ENCODE data around the gene CCN5.
"Not testable (repeated sequence)": the region's sequence is repeated elsewhere in the genome, so short reads cannot be mapped to it uniquely, and the experiment has no call there.

Gene CCN5

DNA sequence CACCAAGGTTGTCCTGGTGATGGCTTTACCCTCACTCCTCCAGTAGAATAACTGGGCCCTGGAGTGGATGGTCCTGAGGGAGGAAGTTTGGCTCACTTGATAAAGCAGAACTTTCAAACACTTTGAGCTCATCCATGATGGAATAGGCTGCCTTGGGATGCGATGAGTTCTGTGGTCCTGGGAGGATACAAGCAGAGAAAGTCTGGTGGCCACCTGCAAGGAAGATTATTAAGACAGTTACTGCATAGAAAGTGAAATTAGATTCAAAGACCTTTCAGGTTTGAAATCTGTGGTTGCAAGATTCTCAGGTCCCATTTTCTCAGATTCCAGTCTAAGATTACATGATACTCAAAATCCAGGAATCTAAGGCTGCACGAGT is 19.9 kb upstream of the CCN5 start:
- DNase-seq (ENCODE audit: low read depth): no peak

DNA sequence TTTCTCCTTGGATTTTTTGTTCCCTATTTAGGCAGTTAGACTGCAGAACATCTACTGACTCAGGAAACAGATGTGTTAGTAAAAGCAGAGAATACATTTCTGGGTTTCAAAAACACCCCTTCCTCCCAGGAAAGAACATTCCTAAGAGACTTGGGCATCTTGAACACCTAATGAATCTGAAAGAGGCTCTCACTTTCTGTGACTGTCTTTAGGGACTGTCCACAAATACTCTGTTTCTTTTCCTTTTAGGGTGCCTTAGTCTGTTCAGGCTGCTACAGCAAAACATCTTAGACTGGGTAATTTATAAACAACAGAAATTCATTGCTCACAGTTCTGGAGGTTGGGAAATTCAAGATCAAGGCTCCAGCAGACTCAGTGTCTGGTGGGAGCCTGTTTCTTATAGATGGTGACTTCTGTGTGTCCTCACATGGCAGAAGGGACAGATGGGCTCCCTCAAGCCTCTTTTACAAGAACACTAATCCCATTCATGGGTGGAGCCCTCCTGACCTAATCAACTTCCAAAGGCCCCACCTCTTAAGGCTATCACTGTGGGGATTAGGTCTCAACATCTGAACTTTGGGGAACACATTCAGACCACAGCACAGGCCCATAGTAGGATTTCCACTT is 19.4 kb upstream of the CCN5 start:
- DNase-seq (ENCODE audit: low read depth): no peak

DNA sequence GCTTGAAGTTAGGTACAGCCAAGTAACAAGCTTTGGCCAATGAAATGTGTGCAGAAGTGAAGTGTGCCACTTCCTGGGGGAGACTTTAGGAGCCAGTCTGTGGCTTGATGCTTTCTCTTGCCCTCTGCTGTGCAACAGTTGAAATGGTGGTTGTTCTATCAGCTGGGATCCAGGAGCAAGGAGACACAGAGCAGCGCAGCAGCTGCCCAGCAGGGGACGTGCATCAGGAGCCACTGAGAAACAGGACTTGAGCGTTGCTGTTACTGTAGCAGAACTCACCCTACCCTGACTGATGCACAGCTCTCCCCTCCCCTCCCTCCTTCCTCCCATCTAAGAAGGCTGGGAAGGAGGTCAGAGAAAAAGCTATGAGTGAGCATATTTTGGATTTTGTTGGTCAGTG is 18.9 kb upstream of the CCN5 start:
- DNase-seq (ENCODE audit: low read depth): no peak

DNA sequence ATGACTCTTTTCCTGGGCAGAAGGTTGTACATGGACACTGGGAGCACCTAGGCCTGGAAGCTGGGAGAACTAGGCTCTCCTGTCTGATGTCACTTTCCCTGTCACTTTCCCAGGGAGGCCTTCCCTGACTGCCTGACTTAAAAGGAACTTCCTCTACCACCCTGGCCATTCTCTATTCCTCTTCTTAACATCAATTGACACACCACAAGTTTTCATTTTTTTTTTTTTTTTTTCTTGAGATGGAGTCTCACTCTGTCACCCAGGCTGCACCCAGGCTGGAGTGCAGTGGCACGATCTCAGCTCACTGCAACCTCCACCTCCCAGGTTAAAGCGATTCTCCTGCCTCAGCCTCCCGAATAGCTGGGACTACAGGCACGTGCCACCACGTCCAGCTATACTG is 18.1 kb upstream of the CCN5 start:
- not testable (repeated sequence) for DNase-seq (ENCODE audit: low read depth)

GRCh38 chr20:44698351-44698750 is 16.8 kb upstream of the CCN5 start:
- no peak for DNase-seq (ENCODE audit: low read depth)

GRCh38 chr20:44700306-44700705 is 14.9 kb upstream of the CCN5 start:
- DNase-seq (ENCODE audit: low read depth): no peak

GRCh38 chr20:44701118-44701857 is 13.9 kb upstream of the CCN5 start:
- DNase-seq (ENCODE audit: low read depth): no peak

GRCh38 chr20:44701858-44702256 is 13.3 kb upstream of the CCN5 start:
- DNase-seq (ENCODE audit: low read depth): no peak

- no peak for DNase-seq (ENCODE audit: low read depth)
Measured at GRCh38 chr20:44702776-44703175, 12.4 kb upstream of the CCN5 start.

- no peak for DNase-seq (ENCODE audit: low read depth)
Measured at GRCh38 chr20:44703183-44703925, 11.8 kb upstream of the CCN5 start.

GRCh38 chr20:44703956-44704488 is 11.1 kb upstream of the CCN5 start:
- DNase-seq (ENCODE audit: low read depth): no peak

DNA sequence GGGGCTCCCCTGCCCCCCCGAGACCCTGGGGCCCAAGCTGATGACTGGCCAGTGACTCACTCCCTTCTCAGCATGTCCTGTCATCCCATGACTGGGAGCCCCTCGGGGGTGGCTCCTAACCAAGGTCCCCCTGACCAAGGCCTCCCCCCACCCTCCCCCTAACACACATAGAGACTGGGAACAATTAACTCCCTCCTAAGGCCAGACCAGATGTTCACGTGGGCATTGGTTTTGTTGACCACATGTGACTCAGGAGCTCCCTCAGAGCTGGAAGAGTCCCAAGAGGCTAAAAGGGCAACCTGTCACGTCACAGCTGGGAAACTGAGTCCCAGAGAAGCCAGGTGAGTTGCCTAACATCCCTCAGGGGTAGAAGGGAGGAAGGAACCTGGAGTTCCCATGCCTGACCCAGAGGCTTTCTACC is 10.6 kb upstream of the CCN5 start:
- no peak for DNase-seq (ENCODE audit: low read depth)

DNA sequence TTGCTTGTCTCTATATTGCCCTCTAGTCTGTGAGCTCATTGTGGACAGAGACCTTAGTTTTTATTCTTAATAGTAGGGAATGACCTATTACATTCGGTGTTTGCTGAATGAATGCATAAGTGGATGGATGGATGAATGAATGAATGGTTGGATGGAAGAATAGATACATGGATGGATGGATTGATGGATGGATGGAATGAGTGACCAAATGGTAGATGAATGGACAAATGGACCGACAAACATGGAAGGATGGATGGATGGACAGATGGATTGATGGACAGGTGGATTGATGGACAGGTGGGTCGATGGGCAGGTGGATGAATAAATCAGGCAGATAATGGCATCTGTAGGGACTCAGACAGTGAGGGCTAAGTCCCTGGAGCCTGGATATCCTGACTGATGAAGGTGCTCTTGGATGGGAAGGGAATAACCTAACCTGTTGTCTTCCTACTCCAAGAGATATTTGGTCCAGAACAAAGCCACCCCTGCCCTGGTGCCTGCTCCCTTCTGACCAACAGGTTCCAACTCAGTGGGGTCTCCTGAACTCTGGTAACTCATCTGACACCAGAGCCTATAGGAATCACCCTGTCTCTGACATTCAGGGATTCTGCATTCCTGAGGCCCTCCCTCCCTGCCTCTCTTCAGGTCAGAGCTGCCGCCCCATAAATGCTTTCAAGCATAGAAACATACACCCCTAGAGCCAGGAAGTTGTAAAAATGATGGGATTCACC is 9.6 kb upstream of the CCN5 start:
- no peak for DNase-seq (ENCODE audit: low read depth)

GRCh38 chr20:44706301-44707017 is 8.7 kb upstream of the CCN5 start:
- DNase-seq (ENCODE audit: low read depth): no peak

GRCh38 chr20:44707018-44707579 is 8.1 kb upstream of the CCN5 start:
- no peak for DNase-seq (ENCODE audit: low read depth)

GRCh38 chr20:44709380-44709779 is 5.8 kb upstream of the CCN5 start:
- no peak for DNase-seq (ENCODE audit: low read depth)

DNA sequence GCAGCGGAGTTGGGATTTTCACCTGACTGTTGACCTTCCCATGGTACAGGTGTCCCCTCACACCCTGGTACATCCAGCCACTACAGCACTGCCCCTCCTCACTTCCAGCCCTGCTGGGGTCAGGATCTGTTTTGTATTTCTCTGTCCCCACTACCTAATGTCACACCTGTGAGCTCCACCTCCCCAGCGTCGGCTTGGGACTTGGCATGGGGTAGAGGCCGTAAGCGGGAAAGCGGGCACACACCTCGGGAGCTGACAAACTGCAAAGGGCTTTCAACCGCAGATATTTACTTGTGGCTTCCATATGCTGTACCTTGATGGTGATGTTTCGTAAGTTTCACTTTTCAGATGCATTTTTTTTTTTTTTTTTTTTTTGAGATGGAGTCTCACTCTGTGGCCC is 5.4 kb upstream of the CCN5 start:
- DNase-seq (ENCODE audit: low read depth): no peak

DNA sequence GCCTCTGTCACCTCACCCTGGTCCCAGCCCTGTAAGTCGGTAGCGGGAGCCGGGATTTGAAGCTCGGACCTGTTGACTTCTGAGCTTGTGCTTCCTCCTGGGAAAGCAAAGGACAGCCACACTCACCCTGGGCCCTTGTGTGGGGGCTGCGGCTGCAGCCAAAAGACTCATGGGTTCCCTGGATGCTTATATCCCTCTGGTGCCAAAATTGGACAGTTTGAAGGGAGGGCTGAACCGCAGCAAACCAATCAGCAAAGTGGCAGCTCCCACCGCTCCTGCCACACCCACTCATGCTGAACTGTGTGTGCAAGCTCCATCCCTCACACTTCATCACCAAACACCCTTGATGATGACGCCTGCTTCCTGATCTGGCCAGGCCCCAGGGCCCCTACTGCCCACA is 3.9 kb upstream of the CCN5 start:
- no peak for DNase-seq (ENCODE audit: low read depth)

DNA sequence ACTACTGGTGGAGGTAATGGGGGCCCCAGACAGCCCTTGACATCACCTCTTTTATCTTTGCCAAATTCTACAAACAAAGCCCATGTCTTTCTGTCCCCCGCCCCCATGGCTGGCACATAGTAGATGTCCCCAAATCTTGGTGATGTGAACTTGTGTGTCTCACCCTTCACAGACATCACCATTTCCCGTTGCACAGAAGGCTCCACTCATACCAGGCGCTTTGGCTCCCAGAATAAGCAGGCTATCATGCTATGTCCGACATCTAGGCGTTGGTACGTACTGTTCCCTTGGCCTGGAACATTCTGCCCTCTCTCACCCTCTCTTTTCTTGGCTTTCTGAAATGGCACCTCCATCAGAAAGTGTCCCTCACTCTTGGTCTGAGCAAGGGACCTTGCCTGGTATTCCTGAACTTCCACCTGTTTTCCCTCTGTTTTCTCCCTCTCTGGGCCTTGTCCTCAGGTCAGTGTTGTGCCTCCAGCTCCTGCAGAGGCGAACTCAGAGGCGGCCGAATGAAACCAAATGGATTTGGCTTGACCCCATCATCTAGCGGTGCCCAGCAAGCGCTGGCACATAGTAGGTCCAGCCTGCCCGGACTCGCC is 968 bp upstream of the CCN5 start:
- DNase-seq (ENCODE audit: low read depth): no peak

DNA sequence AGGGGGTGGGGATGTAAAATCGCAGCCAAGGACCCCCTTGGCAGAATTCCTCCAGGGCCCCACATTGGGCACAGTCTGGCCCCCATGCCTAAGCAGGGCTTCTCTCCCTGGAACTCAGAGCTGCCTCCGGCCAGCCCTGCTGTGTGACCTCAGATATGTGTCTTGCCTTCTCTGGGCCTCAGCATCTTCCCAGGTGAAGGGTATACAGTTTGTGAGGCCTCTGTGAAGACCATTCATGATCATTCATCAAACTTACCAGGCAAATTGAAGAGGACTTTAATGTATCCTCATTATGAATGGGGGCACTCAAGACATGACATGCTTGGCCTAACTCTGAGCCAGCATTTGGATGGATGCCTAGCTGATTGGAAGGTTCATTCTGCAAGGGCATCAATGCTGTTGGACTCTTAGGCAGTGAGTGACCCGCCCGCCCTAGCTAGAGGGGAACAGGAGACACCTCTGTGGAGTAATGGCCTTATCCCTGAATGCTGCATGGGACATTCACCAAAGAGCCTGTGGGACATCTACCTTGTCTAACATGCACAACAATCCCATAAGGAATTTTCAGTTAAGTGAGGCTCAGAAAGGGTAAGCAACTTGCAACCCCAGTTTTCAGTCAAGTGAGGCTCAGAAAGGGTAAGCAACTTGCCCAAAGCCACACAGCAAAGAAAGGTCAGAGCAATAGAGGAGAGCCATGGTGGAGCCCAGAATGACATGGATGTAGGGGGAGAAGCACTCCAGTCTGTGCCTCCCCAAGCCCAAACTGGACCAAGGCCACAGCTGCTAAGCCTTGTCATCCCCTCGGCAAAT is 535 bp downstream of the CCN5 start:
- no peak for DNase-seq (ENCODE audit: low read depth)

All from stimulated activated CD4-positive, alpha-beta T cell treated with anti-CD3 and anti-CD28 coated beads, Interleukin-2, amount 100 ng/mL, for 4 hours (primary cell).